Activated T-cell treated with anti-CD3 and anti-CD28 coated beads, Interleukin-2, amount 50 U/mL, for 48 hours (primary cell): ENCODE data around the gene COBL.

Source experiments
- DNase-seq, 2 experiments: peaks; one replicate each; pipeline ENCODE4 v3.0.0-alpha.2; 2020

COBL gene

DNA sequence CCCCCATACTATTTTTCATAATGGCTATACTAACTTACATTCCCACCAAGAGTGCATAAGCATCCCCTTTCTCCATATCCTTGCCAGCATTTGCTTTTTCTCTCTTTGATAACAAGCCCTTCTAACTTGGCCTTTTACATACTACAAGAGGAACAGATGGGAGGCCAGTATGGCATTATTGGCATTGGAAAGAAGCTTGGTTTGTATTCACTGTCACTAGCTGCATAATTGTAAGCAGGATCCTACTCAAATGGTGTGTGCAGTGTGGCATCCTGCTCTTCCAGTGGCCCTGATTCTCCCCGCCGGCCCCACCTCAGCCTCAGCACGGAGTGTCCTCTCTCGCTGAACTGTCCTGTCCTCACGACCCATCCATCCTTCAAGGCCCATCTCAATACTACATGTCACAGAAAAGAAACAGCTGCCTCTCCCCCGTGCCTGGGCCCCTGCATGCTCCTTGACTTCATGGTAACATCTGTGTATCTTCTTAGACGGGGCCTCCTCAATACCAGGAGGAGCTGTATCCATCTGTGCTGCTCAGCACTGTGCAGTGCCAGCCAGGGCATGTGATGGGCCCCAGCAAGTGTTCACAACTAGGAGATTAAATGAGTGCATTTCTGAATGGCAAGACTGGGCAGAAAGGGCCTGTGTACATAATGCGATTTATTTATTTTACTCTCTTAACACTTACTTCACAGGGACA, 205.2 kb downstream of the COBL start:
- no peak for DNase-seq

GRCh38 chr7:51108134-51108533, 208.5 kb downstream of the COBL start:
- DNase-seq: no peak

DNA sequence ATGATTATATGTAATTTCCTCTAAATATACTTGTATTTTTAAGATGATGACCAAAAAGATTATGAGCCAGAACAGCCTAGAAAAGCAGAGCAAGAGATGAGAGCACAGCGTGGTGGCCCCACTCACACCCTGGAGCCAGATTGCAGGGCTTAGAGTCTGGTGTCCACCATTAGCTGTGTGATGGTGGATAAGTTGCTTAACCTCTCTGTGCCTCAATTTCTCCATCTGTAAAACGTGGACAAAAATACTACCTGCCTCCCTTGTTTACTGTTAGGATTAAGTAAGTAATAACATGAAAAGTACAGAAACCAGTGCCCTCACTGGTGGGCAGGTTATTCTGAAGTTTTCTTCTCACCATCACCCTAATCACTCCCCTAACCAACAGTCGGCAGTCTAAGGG, 212.3 kb downstream of the COBL start:
- DNase-seq: no peak

DNA sequence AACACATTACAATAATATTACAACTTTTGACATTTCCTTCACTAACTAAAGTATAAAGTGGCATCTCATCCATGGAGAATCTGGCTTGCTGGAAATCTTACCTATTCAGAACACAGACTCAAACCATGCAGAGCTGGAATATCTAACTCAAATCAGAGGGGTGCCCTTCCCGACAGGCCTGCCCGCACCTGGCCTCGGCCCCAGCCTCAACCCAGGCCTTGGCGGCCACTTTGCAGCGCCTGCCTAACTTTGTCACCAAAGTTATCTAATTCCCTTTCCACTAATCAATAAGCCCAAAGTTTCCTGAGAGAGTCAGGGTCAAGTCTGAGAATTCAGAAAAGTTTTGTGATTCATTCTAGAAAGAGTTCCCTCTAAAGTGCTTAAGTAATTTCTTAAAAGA, 212.9 kb downstream of the COBL start:
- DNase-seq: no peak

DNA sequence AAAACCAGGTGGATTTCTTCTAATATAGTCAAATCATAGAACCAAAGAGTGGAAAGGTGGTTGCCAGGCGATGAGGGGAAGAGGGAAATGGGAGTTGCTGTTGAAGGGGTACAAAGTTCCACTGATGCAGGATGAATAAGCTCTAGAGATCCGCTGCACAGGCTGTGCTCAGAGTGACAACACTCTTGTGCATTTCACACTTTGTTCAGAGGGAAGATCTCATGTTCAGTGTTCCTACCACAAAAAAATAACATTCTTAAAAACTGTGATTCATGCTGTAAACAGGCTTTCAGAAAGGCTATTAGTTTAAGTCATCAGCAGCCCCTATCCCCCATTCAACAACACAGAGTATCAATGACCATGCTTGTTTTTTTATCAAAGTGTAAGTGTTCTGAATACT, 213.8 kb downstream of the COBL start:
- DNase-seq: no peak

DNA sequence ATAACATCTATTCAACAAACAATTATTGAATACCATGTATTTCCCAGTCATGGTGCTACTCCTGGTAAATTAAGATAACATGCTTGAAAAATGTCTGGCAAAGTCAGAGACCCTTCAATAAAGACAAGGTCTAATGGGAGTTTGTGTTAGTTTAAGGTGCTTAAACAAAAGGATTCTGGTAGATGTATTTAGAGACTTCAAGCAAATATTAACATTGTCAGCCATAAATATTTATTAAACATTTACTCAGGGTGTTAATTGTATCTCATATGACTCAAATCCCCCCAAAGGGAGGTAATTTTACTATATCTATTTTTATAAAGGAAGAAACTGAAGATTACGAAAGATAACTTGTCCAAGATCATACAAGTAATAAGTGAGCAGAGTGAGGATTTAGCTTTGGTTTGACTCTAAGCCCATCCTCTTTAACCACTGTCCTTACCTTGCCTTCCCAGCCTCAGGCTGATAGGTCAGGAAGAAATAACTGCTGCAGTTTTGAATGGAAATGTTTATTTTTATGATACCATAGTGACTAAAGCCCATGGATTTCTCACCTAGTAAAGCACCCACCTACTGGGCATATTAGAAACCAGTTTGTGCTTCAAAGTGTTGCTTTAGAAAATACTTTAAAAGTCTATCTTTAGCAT, 215.4 kb downstream of the COBL start:
- DNase-seq: no peak

- DNase-seq: no peak
Observed at GRCh38 chr7:51090411-51090810, 226.2 kb downstream of the COBL start.

DNA sequence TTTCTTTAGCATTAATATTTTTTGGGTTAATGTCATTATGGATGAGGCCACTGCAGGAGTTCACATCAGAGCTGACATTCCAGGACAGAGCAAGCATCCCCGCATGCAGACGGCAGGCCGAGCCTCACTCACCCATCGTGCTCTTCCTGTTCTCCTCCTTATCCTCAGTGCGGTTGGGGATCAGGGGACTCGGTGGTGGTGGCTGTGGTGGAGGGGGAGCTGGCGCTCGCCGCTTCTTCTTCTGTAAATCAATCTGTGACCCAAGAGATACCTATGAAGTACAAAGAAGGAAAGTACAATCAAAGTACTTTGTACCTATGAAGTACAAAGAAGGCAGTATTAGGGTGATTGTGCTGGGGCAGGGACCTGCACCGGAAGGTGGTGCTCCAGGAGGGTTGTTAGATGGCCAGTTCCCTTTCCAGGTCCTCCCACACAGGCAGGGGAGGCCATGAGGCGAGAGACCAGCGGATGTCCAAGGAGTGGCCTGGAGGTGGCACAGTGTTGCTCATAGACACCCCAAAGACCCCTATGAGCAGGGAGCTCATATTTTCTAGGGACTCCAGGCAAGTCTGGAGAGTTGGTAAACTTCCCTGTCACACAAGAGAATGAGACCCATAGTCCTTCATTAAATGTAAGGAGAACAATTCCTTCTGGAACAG, 231.4 kb downstream of the COBL start:
- DNase-seq: no peak

- DNase-seq: no peak
Observed at GRCh38 chr7:51084121-51084520, 232.5 kb downstream of the COBL start.

- DNase-seq: no peak
Observed at GRCh38 chr7:51082940-51083533, 233.6 kb downstream of the COBL start.

GRCh38 chr7:51082096-51082840, 234.3 kb downstream of the COBL start:
- DNase-seq: no peak

DNA sequence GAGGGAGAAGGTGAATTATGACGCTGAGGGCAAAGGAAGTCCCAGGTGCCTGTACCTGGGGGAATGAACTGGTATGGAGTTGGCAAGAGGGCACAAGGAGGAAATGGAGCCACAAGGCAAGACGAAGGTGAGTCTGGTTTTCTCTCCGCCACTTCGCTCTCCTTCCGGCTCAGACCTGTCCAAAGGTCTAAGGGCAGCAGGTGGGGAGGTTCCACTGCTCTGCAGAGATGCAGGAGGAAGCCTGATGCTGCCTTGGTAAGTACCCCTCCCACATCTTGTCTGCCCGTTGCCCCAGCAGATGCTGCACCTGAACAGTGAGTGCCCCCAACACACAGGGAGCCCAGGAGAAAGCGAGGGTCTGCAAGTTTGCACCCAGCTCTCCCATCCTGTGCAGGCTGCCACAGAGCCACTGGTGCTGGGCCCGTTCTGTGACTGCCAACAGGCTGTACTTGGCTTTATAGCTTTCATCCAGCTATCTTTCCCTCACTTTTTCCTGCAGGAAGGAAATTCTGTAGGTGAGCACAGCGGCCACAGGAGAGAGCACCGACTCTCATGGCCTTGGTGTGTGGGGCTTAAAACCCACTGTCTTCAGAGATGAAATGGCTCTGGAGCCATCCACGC, 235.2 kb downstream of the COBL start:
- DNase-seq: no peak

DNA sequence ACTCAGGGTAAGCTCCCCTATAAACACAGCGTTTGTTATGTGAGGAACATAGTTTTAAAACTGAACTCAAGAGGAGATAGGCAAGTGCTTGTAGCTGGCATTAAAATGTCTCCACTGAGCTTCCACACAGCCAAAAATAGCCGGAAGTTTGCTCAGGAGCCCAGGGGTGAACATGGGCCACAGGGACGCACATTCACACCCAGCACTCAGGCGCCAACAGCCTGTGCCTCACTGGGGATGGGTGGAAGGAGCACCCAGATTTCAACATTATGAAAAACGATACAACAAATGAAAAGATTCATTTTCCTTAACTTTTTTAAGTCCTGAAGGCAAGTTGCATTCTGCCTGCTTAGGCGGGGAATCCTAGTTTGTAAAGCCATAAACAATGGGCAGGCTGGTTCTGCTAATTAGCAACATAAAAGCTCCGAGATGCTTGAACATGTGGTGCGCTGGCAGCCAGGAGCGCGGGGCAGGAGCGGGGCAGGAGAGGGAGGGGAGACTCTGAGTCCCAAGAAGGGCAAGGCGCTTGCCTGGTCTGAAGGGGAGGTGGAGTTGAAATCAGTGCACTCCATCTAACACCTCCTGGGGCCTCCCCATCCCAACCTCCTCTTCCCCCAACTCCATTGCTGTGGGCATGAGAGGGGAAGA, 235.9 kb downstream of the COBL start:
- DNase-seq: no peak

- no peak for DNase-seq
Observed at GRCh38 chr7:51080216-51080615, 236.4 kb downstream of the COBL start.

DNA sequence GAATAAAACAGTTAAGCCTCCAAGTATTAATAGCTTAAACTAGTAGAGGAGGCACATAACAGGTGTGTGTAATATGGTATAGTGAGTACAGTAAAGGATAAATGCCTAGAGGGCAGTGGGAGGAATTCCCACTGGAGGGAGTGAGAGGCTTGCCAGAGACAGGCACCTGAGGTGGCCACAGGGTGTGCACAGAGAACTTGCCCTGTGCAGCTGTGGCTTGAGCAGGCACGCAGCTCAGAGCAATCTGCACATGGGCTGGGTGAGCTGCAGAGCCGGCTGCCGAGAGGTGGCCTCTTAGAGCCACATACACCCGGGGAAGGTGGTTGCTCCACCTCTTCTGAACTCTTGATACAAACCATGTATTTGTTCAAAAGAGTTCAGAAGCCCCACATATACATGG, 237.1 kb downstream of the COBL start:
- DNase-seq: no peak

- no peak for DNase-seq
Observed at GRCh38 chr7:51078653-51079052, 238.0 kb downstream of the COBL start.

- DNase-seq: no peak
Observed at GRCh38 chr7:51077987-51078370, 238.6 kb downstream of the COBL start.

DNA sequence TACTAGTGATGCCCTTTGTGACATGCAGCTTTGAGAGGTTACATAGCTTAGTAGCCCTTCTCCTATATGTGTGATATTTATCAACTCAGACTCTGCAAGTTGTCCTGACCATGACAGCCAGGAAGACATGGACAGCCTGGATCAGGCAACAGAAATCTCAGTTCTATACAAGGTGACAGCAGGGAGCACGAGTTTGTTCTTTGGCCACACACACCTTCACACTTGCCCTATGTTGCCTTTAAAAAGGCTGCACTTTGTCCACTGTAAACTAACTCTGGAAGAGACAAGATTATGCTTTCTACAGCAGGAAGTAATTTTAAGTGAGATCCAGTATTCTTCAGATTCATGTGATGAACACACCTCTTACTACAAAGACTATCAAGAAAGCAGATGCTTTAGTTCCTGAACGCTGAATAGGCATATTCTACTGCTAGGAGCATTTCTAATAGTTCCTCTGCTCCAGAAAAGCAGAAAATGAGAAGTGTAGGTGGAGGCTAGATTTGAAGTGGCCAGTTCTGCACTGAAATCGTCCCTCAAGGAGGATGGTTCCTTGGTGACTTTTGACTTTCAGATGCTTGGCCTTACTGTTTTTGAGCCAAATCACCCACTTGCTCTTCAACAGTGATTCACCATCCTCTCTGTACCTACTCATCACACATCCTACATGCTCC, 239.2 kb downstream of the COBL start:
- no peak for DNase-seq

DNA sequence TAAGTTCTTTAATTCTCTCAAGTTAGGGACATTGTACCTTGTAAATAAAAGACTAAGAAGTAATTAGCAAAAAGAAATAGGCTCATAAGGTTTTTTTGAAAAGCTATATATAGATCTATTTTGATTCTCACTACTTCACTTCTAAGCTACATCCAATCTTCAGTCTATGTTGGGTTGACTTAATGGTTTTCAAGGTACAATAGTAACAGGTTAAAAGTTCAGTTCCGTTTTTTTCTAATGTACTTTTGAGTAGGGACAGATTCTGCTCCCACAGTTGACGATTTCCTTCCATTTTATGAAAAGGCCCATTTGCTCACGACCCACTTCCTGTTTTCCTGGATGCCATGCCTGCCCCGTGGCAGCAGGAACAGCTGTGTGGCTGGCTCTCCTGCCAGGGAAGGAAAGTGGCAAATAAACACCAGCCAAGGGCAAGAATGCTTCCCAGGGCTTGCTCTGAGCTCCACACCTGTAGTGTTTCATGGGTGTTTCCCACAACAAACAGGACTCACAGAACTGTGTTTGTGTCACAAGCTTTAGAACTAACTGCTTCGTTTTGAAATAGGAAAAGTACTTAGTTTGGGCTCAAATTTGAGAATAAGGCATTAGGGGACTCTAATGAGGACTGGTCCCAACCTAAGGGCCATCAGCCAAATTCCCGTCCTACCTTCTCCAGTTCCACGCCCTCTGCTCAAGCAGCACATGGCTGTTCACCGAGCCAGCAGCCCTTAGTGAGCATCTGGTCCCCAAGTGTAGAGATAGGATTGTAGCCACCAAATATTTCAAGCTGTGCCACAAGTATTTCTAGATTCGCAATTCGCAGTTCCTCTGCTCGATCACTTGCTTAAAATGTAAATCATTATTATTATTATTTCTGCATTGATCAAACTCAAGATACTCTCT, 240.7 kb downstream of the COBL start:
- no peak for DNase-seq

- DNase-seq: no peak
Observed at GRCh38 chr7:51073171-51073570, 243.4 kb downstream of the COBL start.

- DNase-seq: no peak
Observed at GRCh38 chr7:51072281-51072680, 244.3 kb downstream of the COBL start.
